OCI-LY7 (cell line): ENCODE measurements around the gene CNDP1. TPM values are rescaled to one million over a fixed set of nuclear protein-coding genes. Genes with fewer than 3 reads are reported as not detected.

Source experiments
- total RNA-seq, 2 experiments: library from RNA; depleted of rRNA in 1 of 2; stranded (reverse); fragments of >200 nt in 1 of 2; shearing (Covaris generic) in 1 of 2; gene quantifications; 2 replicates each; pipeline ENCODE4 v1.2.3, GENCODE V29; 2014 to 2022

Gene CNDP1
- total RNA-seq, 2 experiments from 2014 or later, result not detected

Other genes with a start within 250 kb of the CNDP1 start
- not detected in 2 replicates for gene CYB5A, start 242.5 kb upstream of the CNDP1 start, total RNA-seq (2014; rRNA removed; shearing (Covaris generic))
- not detected in 2 replicates for gene CYB5A, start 242.5 kb upstream of the CNDP1 start, total RNA-seq (2022)
- gene C18orf63, start 218.7 kb upstream of the CNDP1 start, total RNA-seq (2014; rRNA removed; shearing (Covaris generic)), result not detected in 2 replicates
- not detected in 2 replicates for gene C18orf63, start 218.7 kb upstream of the CNDP1 start, total RNA-seq (2022)
- not detected in 2 replicates for gene DIPK1C, start 77.2 kb upstream of the CNDP1 start, total RNA-seq (2014; rRNA removed; shearing (Covaris generic))
- gene DIPK1C, start 77.2 kb upstream of the CNDP1 start, total RNA-seq (2022), result not detected in 2 replicates
- gene CNDP2, start 38.1 kb upstream of the CNDP1 start, total RNA-seq (2014; rRNA removed; shearing (Covaris generic)), result 28.5 and 51.5 TPM in 2 replicates
- 85.2 and 94.8 TPM in 2 replicates for gene CNDP2, start 38.1 kb upstream of the CNDP1 start, total RNA-seq (2022)
- 8.9 and 10.5 TPM in 2 replicates for gene ZNF407, start 63.4 kb downstream of the CNDP1 start, total RNA-seq (2014; rRNA removed; shearing (Covaris generic))
- 11.9 and 12.1 TPM in 2 replicates for gene ZNF407, start 63.4 kb downstream of the CNDP1 start, total RNA-seq (2022)